MCF 10A (cell line): ENCODE data around the gene MAP3K2. TPM values are rescaled to one million over a fixed set of nuclear protein-coding genes. Genes with fewer than 3 reads are reported as not detected.

Source experiments
- Bru-seq: library from RNA; stranded (reverse); fragments of 400-500 nt; gene quantifications from one replicate; lab custom pipeline; 2021; lab: Mats Ljungman, UMichigan
- BruChase-seq, 2 experiments: library from RNA; stranded (reverse); fragments of 400-500 nt; gene quantifications; one replicate each; lab custom pipeline; 2021; lab: Mats Ljungman, UMichigan
- BruUV-seq: library from RNA; stranded (reverse); fragments of 400-500 nt; replicated peaks from 2 replicates; lab custom pipeline; 2021; lab: Mats Ljungman, UMichigan
- CTCF ChIA-PET: fragments of 300-600 bp; sonication (Branson Sonifier 250); formaldehyde crosslinking; extraction: SDS; loops from one replicate; lab custom pipeline; 2021; ENCODE audit warnings: antibody characterized with exemption, inconsistent platforms; lab: Yijun Ruan, JAX
- POLR2A ChIA-PET: fragments of 300-600, 350-650 bp; sonication (Branson Sonifier 250); formaldehyde crosslinking; extraction: SDS; loops from one replicate; lab custom pipeline; 2020; ENCODE audit warnings: antibody characterized with exemption, inconsistent platforms; lab: Yijun Ruan, JAX
- DNase-seq: peaks from one replicate; pipeline ENCODE4 v3.0.0-alpha.2; 2018; ENCODE audit not compliant: unreplicated experiment
- H3K27ac Mint-ChIP-seq: one replicate; pipeline ENCODE4 v1.8.0; 2022; ENCODE audit warnings: mild to moderate bottlenecking, low read depth, mixed read lengths; ENCODE audit not compliant: unreplicated experiment
- H3K27me3 Mint-ChIP-seq: one replicate; pipeline ENCODE4 v1.8.0; 2022; ENCODE audit warnings: mixed read lengths; ENCODE audit not compliant: insufficient read depth, unreplicated experiment
- H3K36me3 Mint-ChIP-seq: one replicate; pipeline ENCODE4 v1.8.0; 2022; ENCODE audit warnings: mild to moderate bottlenecking, moderate library complexity, mixed read lengths; ENCODE audit not compliant: insufficient read depth, unreplicated experiment
- H3K4me1 Mint-ChIP-seq: one replicate; pipeline ENCODE4 v1.8.0; 2022; ENCODE audit warnings: mixed read lengths; ENCODE audit not compliant: insufficient read depth, unreplicated experiment
- H3K4me3 Mint-ChIP-seq: one replicate; pipeline ENCODE4 v1.8.0; 2022; ENCODE audit warnings: mild to moderate bottlenecking, moderate library complexity, mixed read lengths; ENCODE audit not compliant: unreplicated experiment
- H3K9me3 Mint-ChIP-seq: one replicate; pipeline ENCODE4 v1.8.0; 2022; ENCODE audit warnings: mixed read lengths; ENCODE audit not compliant: unreplicated experiment
- intact Hi-C: fragments of 100-400 bp; cut with micrococcal nuclease; formaldehyde crosslinking; loops from 2 replicates; pipeline ENCODE4 v1.14.1; 2022
- long read RNA-seq: library from polyadenylated mRNA; stranded (forward); transcript quantifications from one replicate; pipeline ENCODE4 v2.0.0, GENCODE V29; 2022
- total RNA-seq: library from RNA; stranded (reverse); gene quantifications from 2 replicates; pipeline ENCODE4 v1.2.3, GENCODE V29; 2022
- TF ChIP-seq, protein P1 (sequence below): fragments of 200-600 bp; IDR thresholded peaks from one replicate; pipeline ENCODE4 v1.8.0; 2022; ENCODE audit warnings: antibody characterized with exemption, mild to moderate bottlenecking; ENCODE audit not compliant: unreplicated experiment

MAP3K2 gene, protein sequence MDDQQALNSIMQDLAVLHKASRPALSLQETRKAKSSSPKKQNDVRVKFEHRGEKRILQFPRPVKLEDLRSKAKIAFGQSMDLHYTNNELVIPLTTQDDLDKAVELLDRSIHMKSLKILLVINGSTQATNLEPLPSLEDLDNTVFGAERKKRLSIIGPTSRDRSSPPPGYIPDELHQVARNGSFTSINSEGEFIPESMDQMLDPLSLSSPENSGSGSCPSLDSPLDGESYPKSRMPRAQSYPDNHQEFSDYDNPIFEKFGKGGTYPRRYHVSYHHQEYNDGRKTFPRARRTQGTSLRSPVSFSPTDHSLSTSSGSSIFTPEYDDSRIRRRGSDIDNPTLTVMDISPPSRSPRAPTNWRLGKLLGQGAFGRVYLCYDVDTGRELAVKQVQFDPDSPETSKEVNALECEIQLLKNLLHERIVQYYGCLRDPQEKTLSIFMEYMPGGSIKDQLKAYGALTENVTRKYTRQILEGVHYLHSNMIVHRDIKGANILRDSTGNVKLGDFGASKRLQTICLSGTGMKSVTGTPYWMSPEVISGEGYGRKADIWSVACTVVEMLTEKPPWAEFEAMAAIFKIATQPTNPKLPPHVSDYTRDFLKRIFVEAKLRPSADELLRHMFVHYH
- total RNA-seq (62.9 and 65.6 TPM in 2 replicates), Bru-seq, nascent RNA (percentile 86 among the genes with signal in this experiment), BruChase-seq, experiment 1, labeled RNA remaining after a 6-hour chase (percentile 95 among the genes with signal in this experiment), BruChase-seq, experiment 2, labeled RNA remaining after a 2-hour chase (percentile 92 among the genes with signal in this experiment)
- long read RNA-seq, partial matches to known transcripts, result 3 of 88 reads
- long read RNA-seq, other reads (novel, unspliced or antisense), result 85 of 88 reads

DNA sequence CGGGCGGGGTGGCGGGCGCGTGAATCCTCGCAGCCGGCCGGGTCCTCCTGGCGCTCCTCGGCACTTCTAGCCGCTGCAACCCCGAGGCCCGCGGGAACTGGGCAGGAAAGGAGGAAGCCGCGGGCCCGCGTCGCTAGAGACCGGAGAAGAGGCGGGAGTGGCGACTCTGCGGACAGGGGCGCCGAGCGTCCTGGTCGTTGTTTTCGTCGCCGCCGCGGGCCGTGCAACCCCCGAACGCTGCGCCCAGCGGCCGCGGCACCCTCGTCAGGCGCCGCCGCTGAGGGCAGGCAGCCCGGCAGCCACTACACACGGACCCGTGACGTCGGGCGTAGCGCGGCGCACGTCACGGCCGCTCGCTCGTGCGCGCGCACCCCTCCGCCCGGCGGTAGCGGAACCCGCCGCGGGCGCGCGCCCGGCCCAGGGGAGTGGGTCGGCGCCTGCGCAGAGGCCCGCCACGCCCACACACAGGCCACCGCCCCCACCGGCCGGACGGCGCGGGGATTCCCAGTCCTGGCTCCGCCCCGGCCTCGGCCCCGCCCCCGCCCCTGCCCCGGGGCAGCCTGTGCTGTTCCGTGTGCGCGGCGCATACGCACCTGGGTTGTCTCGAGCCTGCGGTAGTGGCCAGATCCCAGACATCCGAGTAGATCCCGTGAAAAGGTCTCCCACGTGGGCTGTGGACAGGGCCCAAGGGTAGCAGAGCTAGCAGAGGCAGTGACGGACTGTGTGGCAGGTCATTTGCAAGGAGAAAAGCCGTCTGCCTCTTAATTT, at the start of gene MAP3K2:
Gene MAP3K2 (minus strand): TSS at position 321 of the 768 bp plus-strand sequence. CDS start 44,846 bp downstream, outside the sequence.
- peak; percentile 91 for DNase-seq
- peaks cover 16% of the 10 kb centered on the region for H3K36me3 Mint-ChIP-seq
- CTCF ChIA-PET, result interaction anchor here (1.3 to 1.6 kb wide), 3 partner anchors 14 to 91 kb away, joined by 4 to 12 read pairs (median 5); no protein-coding TSS in a partner anchor
- H3K4me3 Mint-ChIP-seq, result peak within 1 kb of the TSS; percentile 90
- BruUV-seq, result no TSS peak
- POLR2A ChIA-PET, result interaction anchor here (0.6 to 2.6 kb wide), 16 partner anchors 10 to 112 kb away, joined by 3 to 51 read pairs (median 10); no protein-coding TSS in a partner anchor
- no peaks in the 10 kb centered on the region for H3K27me3 Mint-ChIP-seq
- no peaks in the 10 kb centered on the region for H3K9me3 Mint-ChIP-seq
- peak within 1 kb of the TSS; percentile 93 for H3K27ac Mint-ChIP-seq
- TF ChIP-seq, protein P1, sequence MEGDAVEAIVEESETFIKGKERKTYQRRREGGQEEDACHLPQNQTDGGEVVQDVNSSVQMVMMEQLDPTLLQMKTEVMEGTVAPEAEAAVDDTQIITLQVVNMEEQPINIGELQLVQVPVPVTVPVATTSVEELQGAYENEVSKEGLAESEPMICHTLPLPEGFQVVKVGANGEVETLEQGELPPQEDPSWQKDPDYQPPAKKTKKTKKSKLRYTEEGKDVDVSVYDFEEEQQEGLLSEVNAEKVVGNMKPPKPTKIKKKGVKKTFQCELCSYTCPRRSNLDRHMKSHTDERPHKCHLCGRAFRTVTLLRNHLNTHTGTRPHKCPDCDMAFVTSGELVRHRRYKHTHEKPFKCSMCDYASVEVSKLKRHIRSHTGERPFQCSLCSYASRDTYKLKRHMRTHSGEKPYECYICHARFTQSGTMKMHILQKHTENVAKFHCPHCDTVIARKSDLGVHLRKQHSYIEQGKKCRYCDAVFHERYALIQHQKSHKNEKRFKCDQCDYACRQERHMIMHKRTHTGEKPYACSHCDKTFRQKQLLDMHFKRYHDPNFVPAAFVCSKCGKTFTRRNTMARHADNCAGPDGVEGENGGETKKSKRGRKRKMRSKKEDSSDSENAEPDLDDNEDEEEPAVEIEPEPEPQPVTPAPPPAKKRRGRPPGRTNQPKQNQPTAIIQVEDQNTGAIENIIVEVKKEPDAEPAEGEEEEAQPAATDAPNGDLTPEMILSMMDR, result no peak
- intact Hi-C loops, result loop anchor here (2.0 kb wide), 1 partner anchor 23 kb away; no protein-coding TSS in a partner anchor
- H3K4me1 Mint-ChIP-seq, result peaks cover 33% of the 10 kb centered on the region

DNA sequence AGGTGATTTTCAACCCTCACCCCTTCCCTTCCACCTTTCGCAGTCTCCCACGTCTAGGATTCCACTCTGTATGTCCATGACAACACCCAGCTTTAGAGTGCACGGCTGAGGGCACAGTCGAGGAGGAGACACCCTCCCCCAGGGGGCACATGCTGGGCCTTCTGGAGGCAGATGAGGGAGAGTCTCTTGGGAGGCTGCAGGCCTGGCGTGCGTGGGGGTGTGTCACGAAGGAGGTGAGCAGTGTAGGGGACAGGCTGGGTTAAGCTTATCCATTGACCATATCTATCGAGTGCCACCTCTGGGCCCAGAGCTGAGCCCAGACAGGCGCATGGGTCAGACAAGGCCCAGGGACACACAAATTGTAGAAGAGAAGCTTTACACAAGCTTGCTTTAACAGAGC, 49.3 kb upstream of the MAP3K2 start:
- intact Hi-C loops, result no loop called here
- Mint-ChIP-seq H3K4me1 (no peaks in the 10 kb centered on the region), H3K36me3 (no peaks in the 10 kb centered on the region), H3K9me3 (peaks cover 9% of the 10 kb centered on the region), H3K4me3 (no peak overlapping the region), H3K27ac (no peak overlapping the region), H3K27me3 (no peaks in the 10 kb centered on the region)
- TF ChIP-seq, protein P1, result no peak
- no TSS peak for BruUV-seq
- ChIA-PET POLR2A (no interaction called here), CTCF (interaction anchor here (1.1 kb wide), 1 partner anchor 42 kb away, joined by 3 read pairs; no protein-coding TSS in a partner anchor)
- no peak for DNase-seq

- no peak for DNase-seq
- Mint-ChIP-seq H3K9me3 (no peaks in the 10 kb centered on the region), H3K4me1 (no peaks in the 10 kb centered on the region), H3K27me3 (no peaks in the 10 kb centered on the region), H3K27ac (no peak overlapping the region), H3K4me3 (no peak overlapping the region), H3K36me3 (no peaks in the 10 kb centered on the region)
- BruUV-seq, result no TSS peak
- intact Hi-C loops, result no loop called here
- ChIA-PET POLR2A (interaction anchor here (0.7 kb wide), 1 partner anchor 959 kb away, joined by 3 read pairs; no protein-coding TSS in a partner anchor), CTCF (interaction anchor here (0.6 to 0.7 kb wide), 2 partner anchors 19 to 44 kb away, joined by 3 read pairs; no protein-coding TSS in a partner anchor)
- TF ChIP-seq, protein P1, result no peak
These were observed 46.7 kb upstream of the MAP3K2 start for GRCh38 chr2:127434515-127434914.
